Endodermal cell (in vitro differentiated cells): ENCODE measurements around the gene SEMA5B. TPM values are rescaled to one million over a fixed set of nuclear protein-coding genes. Genes with fewer than 3 reads are reported as not detected.

Experiments used
- DNase-seq: peaks from one replicate; pipeline ENCODE4 v3.0.0-alpha.2; 2017
- H3K27ac ChIP-seq: 2 replicates; pipeline ENCODE4 v1.5.1; 2013; ENCODE audit warnings: mild to moderate bottlenecking, low read depth, low read length, moderate library complexity
- H3K27me3 ChIP-seq: 2 replicates; pipeline ENCODE4 v1.6.1; 2013; ENCODE audit warnings: mild to moderate bottlenecking, low read length, moderate library complexity; ENCODE audit not compliant: insufficient read depth, control insufficient read depth, poor library complexity, severe bottlenecking
- H3K36me3 ChIP-seq: 2 replicates; pipeline ENCODE4 v1.7.0; 2013; ENCODE audit warnings: mild to moderate bottlenecking, low read length, moderate library complexity; ENCODE audit not compliant: control insufficient read depth, insufficient read depth
- H3K4me1 ChIP-seq: one replicate; pipeline ENCODE4 v1.7.0; 2013; ENCODE audit warnings: low read length; ENCODE audit not compliant: control insufficient read depth, insufficient read depth
- H3K4me3 ChIP-seq: 2 replicates; pipeline ENCODE4 v1.5.1; 2013; ENCODE audit warnings: mild to moderate bottlenecking, low read length, moderate library complexity
- H3K9ac ChIP-seq: 2 replicates; pipeline ENCODE4 v1.6.1; 2013; ENCODE audit warnings: mild to moderate bottlenecking, low read length, moderate library complexity; ENCODE audit not compliant: poor library complexity, severe bottlenecking; ENCODE audit errors: extremely low read depth
- H3K9me3 ChIP-seq: 2 replicates; pipeline ENCODE4 v1.6.1; 2013; ENCODE audit warnings: mild to moderate bottlenecking, low read length, moderate library complexity; ENCODE audit not compliant: control insufficient read depth
- H3K27ac Mint-ChIP-seq: 2 replicates; pipeline ENCODE4 v1.8.0; 2020; ENCODE audit warnings: mixed read lengths
- H3K27me3 Mint-ChIP-seq: 2 replicates; pipeline ENCODE4 v1.8.0; 2021; ENCODE audit warnings: mild to moderate bottlenecking, mixed read lengths; ENCODE audit not compliant: insufficient read depth
- H3K36me3 Mint-ChIP-seq: 2 replicates; pipeline ENCODE4 v1.8.0; 2020; ENCODE audit warnings: low read depth, mixed read lengths
- H3K4me1 Mint-ChIP-seq: 2 replicates; pipeline ENCODE4 v1.8.0; 2020; ENCODE audit warnings: mixed read lengths
- H3K4me3 Mint-ChIP-seq: 2 replicates; pipeline ENCODE4 v1.8.0; 2020; ENCODE audit warnings: mild to moderate bottlenecking, moderate library complexity, mixed read lengths
- H3K9me3 Mint-ChIP-seq: 2 replicates; pipeline ENCODE4 v1.8.0; 2020; ENCODE audit warnings: mild to moderate bottlenecking, mixed read lengths
- WGBS, 2 experiments: methylation state at CpG; one replicate each; pipeline versions ENCODE4 v1.1.5 to v1.1.7; 2013; ENCODE audit warnings: missing lambda C conversion rate in 2 of 2, mixed read lengths in 1 of 2; ENCODE audit not compliant: insufficient coverage in 1 of 2, insufficient read length in 1 of 2; 5-methylcytosine and 5-hydroxymethylcytosine counted together
- total RNA-seq, 2 donors: library from RNA; stranded (reverse); fragmentation: NEBNext Ultra II Directional in 1 of 2; extraction: Animal tissue kit (Norgen Biotek cat#: 25700) in 1 of 2; gene quantifications; 2 replicates in 1 of 2; 3 replicates in 1 of 2; pipeline ENCODE4 v1.2.1, GENCODE V29; 2021
- TF ChIP-seq, protein P1 (sequence below): fragments of 200-600 bp; sonication (generic); conservative IDR thresholded peaks from 2 replicates; pipeline ENCODE4 v1.5.0; 2021; ENCODE audit warnings: antibody characterized with exemption, mild to moderate bottlenecking

Gene SEMA5B
- total RNA-seq, 2 donors from 2014 or later: 37.3 to 45.8 TPM

DNA sequence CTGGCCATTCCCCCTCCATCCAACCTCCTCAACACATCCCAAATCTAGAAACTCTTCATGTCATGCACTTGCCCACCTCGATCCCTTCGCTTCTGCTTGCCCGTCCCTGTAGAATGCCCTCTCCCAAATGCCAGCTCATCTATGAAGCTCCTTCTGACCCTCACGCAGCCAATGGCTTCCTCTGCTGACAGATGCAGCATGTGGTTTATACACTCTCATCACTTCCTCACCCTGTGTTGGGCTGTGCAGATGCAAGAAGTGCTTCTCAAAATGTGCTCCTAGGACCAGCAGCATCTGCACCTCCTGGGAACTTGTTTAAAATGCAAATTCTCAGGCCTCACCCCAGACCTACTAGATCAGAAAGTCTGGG lies 51.7 kb downstream of the SEMA5B start:
- H3K36me3 Mint-ChIP-seq: no peaks in the 10 kb centered on the region
- Histone ChIP-seq H3K27ac (peak overlapping the region; percentile 59), H3K9me3 (no peaks in the 10 kb centered on the region), H3K36me3 (peaks cover 4% of the 10 kb centered on the region), H3K27me3 (no peaks in the 10 kb centered on the region), H3K4me1 (peaks cover 25% of the 10 kb centered on the region), H3K4me3 (no peak overlapping the region), H3K9ac (no peak overlapping the region)
- no peak overlapping the region for H3K4me3 Mint-ChIP-seq
- TF ChIP-seq, protein P1, sequence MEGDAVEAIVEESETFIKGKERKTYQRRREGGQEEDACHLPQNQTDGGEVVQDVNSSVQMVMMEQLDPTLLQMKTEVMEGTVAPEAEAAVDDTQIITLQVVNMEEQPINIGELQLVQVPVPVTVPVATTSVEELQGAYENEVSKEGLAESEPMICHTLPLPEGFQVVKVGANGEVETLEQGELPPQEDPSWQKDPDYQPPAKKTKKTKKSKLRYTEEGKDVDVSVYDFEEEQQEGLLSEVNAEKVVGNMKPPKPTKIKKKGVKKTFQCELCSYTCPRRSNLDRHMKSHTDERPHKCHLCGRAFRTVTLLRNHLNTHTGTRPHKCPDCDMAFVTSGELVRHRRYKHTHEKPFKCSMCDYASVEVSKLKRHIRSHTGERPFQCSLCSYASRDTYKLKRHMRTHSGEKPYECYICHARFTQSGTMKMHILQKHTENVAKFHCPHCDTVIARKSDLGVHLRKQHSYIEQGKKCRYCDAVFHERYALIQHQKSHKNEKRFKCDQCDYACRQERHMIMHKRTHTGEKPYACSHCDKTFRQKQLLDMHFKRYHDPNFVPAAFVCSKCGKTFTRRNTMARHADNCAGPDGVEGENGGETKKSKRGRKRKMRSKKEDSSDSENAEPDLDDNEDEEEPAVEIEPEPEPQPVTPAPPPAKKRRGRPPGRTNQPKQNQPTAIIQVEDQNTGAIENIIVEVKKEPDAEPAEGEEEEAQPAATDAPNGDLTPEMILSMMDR: no peak
- no peak for DNase-seq
- no peaks in the 10 kb centered on the region for H3K27me3 Mint-ChIP-seq
- H3K4me1 Mint-ChIP-seq: peaks cover 56% of the 10 kb centered on the region
- peak overlapping the region; percentile 11 for H3K27ac Mint-ChIP-seq
- WGBS, 2 experiments: 81 to 93% methylated on average over 4 of the region's 4 CpGs
- no peaks in the 10 kb centered on the region for H3K9me3 Mint-ChIP-seq

DNA sequence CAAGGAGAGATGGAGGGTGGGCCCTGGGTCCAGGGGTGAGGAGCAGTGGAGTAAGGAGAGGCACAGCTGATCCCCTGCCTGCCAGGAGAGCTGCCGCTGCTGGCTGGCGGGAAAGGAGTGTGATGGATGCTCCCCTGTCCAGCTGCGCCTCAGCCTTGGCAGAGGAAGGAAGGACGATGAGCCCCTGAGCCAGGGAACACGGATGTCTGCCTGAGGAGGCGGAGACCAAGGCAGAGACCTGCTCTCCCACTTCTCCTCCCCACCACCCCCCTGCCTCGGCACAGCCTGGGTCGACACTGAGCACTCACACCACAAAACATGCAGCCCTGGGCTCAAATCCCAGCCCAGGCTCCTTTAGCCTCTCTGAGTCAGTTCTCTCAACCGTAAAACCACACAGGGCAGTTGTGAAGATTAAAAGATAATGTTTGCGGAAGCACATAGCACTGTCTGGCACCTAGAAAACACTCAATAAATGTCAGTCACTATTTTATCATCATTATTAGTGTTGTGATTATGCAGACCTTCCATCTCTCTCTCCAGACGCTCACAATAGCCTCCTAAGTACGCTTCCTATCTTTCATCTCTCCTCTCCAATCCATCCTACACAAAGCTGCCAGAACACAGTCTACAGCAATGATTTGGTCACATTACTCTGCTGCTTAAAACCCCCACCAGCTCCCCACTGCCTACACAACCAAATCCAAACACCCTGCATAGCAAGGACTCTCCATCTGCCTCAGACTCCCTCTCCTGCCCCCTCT lies 52.2 kb downstream of the SEMA5B start:
- 23 to 53% methylated on average over 6 to 12 of the region's 12 CpGs for WGBS, 2 experiments
- Mint-ChIP-seq H3K4me3 (peak overlapping the region; percentile 9), H3K9me3 (no peaks in the 10 kb centered on the region), H3K27ac (peak overlapping the region; percentile 11), H3K27me3 (no peaks in the 10 kb centered on the region), H3K36me3 (no peaks in the 10 kb centered on the region), H3K4me1 (peaks cover 56% of the 10 kb centered on the region)
- Histone ChIP-seq H3K36me3 (peaks cover 4% of the 10 kb centered on the region), H3K27me3 (no peaks in the 10 kb centered on the region), H3K9ac (peak overlapping the region; percentile 13), H3K4me3 (peak overlapping the region; percentile 67), H3K9me3 (no peaks in the 10 kb centered on the region), H3K27ac (peak overlapping the region; percentile 59), H3K4me1 (peaks cover 25% of the 10 kb centered on the region)
- TF ChIP-seq, protein P1: no peak
- peak; percentile 87 for DNase-seq

DNA sequence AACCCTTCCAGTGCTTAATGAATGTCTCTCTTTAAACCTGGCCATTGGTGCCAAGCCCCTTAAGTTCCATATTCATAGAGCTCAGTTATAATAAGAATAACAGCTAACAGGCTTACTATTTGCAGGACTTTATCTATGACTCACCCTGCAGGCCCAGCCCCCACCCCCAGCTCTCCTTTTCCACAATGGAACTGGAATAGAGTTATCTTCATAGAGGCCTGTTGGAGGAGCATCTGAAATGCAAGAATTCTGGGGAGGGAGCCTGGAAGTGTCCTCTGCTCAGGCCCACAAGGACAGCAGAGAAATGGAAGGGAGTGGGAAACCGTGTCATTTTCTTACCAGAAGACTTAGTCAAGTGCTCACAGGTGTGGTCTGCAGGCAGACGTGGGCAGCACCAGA lies 52.8 kb downstream of the SEMA5B start:
- WGBS, 2 experiments: 27 to 40% methylated on average over 1 to 2 of the region's 2 CpGs
- Histone ChIP-seq H3K27me3 (no peaks in the 10 kb centered on the region), H3K9me3 (no peaks in the 10 kb centered on the region), H3K27ac (peak overlapping the region; percentile 59), H3K4me1 (peaks cover 25% of the 10 kb centered on the region), H3K36me3 (peaks cover 4% of the 10 kb centered on the region), H3K9ac (peak overlapping the region; percentile 13), H3K4me3 (peak overlapping the region; percentile 67)
- H3K9me3 Mint-ChIP-seq: no peaks in the 10 kb centered on the region
- peak overlapping the region; percentile 11 for H3K27ac Mint-ChIP-seq
- TF ChIP-seq, protein P1: no peak
- DNase-seq: peak; percentile 65
- peak overlapping the region; percentile 9 for H3K4me3 Mint-ChIP-seq
- no peaks in the 10 kb centered on the region for H3K36me3 Mint-ChIP-seq
- peaks cover 55% of the 10 kb centered on the region for H3K4me1 Mint-ChIP-seq
- H3K27me3 Mint-ChIP-seq: no peaks in the 10 kb centered on the region
